Left lobe of liver (tissue), 2 donors: ENCODE results near the gene ODF4. TPM values are rescaled to one million over a fixed set of nuclear protein-coding genes. Genes with fewer than 3 reads are reported as not detected.

Source experiments
- ATAC-seq: fragments of 200-7000 bp; cut with Tn5 transposase; one replicate; pipeline ENCODE4 v1.9.1; 2020; ENCODE audit warnings: mild to moderate bottlenecking, moderate library complexity
- DNase-seq: peaks from one replicate; pipeline ENCODE4 v3.0.0-alpha.2; 2020; ENCODE audit warnings: low spot score
- total RNA-seq: library from RNA; stranded (reverse); gene quantifications from one replicate; pipeline ENCODE4 v1.2.1, GENCODE V29; 2021
- donor health status: DM: no; HTN: no; CAD: no; lungs with moderate emphysema.
- donor health status: DM: no; HTN: yes; CAD: no.

The ODF4 gene, protein sequence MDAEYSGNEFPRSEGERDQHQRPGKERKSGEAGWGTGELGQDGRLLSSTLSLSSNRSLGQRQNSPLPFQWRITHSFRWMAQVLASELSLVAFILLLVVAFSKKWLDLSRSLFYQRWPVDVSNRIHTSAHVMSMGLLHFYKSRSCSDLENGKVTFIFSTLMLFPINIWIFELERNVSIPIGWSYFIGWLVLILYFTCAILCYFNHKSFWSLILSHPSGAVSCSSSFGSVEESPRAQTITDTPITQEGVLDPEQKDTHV
- total RNA-seq: not detected

DNA sequence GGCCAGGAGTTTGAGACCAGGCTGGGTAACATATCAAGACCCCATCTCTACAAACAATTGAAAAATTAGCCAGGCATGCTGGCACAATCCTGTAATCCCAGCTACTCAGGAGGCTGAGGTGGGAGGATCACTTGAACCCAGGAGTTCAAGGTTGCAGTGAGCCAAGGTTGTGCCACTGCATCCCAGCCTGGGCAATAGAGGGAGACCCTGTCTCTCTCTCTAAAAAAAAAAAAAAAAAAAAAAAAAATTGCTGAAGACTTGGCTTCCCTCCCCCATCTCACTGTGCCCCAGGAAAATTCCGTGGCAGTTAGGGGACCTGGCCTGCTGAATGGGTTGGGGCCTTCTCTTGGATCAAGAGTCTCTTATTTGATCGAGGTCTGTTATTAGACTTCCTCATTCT, at the start of gene ODF4:
Gene ODF4 (plus strand): TSS at position 301 of the 400 bp plus-strand sequence. CDS start 212 bp downstream, outside the sequence.
- no peak for DNase-seq

DNA sequence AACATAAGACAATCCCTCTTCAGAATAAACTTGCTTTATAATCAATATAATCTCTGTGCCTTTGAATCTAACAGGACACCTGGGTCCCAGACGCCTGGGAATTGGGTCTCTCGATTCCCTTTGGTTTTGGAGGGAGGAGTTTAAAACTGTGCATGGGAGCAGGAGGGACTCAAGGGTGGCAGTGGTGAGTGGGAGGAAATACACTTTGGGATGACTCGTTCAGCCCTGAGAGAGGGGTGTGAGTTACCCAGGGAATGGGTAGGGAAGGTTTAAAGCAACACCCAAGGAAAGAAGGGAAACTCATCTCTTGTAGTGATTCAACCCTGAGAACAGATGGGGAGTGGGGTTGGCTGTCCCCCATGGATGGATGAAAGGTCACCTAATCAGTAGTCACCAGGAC, 49.6 kb upstream of the ODF4 start:
- DNase-seq (no peak), ATAC-seq (no peak)

More for the DNA sequence above, at the start of gene ODF4:
- ATAC-seq: no peak

DNA sequence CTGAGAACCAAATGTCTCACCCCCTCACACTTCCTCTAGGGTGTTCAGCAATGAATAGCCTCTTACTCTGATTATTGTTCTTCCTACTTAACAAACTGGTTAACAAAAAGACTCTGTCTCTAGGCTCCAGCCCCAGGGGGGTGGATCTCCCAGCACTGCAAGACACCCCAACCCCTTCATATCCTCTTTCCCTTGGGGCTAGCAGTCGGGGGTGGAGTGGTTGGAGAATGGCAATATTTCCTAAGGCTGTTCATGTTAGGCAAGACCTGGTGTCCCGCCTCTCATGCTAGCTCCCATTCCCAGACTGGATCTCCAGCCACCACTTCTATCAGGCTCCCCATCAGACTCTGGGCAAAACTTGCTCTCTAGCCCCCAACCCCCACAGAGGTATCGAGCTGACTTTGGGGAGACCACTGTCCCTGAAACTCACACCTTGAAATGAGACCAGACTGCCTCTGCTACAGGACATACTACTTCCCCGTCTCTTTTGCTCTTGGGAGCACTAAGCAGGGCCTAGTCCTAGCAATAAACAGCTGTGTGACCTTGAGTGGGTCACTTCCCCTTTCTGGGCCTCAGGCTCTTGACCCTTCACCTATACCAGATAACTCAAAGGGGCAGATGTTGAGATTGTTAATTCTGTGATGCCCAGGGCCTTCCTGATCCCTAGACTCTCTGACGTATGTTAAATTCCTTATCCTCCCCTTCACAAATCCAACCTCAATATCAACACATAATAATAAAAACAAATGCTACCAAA, 46.8 kb upstream of the ODF4 start:
- ATAC-seq (no peak), DNase-seq (no peak)

DNA sequence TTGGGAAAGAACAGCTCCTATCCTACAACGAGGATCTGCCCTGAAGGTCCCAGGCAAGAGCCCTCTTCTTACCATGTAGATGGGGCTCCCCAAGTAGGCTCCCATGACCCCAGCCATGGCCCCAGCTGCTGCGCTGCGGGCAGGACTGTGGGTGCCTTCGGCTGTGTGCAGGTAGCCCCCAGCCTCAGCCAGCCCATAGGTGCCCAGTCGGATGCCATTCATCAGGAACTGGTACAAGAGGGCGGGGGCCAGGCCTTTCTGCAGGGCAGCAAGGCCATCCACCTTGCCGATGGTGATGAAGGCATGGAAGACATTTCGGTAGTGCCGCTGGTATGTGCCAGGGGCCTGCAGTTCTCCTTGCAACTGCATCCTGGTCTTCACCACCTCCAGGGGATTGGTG, 45.3 kb upstream of the ODF4 start:
- ATAC-seq: no peak
- no peak for DNase-seq

DNA sequence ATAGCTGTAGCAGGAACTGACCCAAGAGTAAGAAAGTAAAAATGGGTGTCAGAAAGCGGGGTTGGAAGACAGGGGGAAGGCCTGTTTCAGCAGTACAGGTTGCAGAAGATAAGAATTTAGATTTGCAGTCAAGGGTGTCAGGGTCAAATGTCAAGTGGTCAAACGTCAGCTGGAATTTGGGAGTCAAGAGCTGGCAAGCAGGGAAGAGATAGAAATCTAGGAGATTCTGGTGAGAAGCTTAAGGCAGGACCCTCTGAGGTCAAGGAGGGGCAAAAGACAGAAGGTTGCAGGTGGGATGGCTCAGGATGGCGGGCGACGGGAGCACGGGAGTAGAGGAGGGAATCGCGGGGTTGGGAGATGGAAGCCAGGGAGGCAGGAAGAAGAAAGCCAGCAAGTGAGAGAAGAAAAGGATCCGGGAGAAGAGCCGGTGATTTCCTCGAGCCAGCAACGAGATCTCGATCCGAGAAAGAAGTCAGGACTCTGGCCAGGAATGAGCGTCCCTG, 44.8 kb upstream of the ODF4 start:
- no peak for DNase-seq
- peak; percentile 11 for ATAC-seq

DNA sequence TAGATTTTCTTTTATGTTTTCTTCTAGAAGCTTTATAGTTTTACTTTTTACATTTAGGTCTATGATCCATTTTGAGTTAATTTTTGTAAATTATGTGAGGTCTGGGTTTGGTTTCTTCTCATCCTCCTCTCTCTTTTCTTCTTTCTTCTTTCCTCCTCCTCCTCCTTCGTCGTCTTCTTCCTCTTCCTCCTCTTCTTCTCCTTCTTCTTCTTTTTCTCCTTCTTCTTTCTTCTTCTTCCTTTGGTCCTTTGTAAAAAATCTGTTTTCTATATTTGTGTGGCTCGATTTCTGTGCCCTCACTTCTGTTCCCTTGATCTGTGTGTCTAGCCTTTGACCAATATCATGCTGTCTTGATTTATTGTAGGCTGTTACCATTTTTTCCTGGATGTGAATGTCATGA, 39.4 kb upstream of the ODF4 start:
- ATAC-seq: no peak
- DNase-seq: no peak

DNA sequence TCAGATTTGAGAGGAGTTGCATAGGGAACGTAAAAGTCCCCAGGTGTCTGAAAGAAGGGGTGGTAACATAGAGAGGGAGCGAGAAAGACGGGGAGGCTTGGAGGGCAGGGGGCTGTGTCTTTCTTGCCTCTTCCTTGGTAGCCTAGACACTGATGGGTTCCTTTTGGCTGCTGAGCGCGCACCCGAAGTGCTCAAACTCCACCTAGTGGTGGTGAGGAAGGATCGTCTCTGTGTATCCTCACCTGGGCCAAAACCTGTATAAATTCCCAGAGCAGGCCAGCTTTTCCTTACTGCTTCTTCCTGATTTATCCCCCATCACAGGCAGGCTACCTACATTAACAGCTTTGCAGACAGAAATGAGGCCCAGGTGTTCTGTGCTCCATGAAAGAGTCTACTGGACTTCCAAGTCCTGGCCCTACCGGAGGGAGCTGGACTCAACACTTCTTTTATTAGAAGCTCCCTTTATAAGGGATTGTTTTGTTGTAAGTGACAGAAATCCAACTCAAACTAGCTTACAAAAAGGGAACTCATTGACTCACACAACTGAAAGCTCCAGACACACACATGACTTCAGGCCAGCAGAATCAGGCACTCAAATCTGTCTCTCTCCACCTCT, 38.9 kb upstream of the ODF4 start:
- DNase-seq (peak; percentile 66), ATAC-seq (peak; percentile 99)

DNA sequence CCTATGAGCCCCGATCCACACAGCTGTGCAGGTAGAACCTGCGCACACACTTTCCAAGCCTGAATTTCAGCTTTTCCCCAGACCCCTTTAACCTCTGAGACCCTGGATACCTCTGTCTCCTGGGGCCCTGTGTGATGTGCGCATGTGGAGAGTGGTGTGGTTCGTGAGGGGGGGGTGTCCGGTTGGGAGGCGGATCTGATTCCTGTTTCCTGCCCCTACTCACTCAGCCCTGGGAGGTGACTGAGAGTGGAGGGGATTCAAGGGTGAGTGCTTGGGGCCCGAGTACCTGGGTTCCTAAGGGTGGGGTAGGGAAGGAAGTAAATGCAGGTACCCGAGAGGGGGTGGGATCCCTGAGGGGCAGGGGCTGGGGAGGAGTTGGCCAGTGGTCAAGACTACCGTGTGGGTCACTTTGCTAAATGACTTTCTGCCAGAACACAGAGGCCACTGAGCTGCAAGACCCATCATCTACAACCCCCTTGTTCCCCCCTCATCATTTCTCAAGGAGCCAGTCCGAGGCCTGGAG, 29.0 kb upstream of the ODF4 start:
- DNase-seq (no peak), ATAC-seq (peak; percentile 47)

DNA sequence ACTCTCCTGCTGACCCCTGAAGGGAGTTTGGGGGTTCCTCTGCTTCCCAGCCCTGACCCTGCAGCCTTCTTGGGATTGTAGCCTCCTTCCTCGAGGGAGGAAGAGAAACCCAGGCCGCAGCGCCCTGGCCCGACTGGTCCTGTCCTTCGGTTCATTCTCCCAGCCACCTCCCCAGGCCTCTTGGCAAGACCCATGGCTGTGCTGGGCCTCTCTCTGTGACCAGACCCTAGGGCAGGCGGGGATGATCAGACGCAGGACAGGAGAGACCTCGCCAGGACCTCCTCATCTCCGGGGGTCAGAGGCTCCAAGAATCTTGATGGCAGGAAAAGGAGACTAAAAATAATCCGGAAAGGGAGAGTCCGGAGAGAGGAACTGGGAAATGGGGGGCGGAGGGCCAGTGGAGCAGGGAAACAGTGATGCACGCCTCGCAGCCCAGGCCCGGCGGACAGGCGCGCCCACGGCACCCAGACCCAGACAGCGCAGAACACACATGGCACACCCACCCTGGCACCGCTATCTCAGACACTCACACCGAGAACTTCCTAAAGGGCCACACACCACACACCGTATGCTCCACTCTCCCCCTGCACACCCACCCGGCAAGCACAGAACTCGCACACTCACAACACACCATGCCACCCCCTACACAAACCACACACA, 28.4 kb upstream of the ODF4 start:
- DNase-seq (no peak), ATAC-seq (peak; percentile 34)

DNA sequence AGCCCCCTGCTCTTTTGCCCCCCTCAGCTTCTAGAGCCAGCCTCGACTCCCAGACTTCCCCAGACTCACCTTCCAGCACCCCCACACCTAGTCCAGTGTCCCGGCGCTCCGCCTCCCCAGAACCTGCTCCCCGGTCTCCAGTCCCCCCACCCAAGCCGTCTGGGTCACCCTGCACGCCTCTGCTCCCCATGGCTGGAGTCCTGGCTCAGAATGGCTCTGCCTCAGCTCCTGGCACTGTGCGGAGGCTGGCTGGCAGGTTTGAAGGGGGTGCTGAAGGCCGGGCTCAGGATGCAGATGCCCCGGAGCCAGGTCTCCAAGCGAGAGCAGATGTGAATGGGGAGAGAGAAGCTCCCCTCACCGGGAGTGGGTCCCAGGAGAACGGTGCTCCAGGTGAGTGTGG, 27.4 kb upstream of the ODF4 start:
- DNase-seq: no peak

DNA sequence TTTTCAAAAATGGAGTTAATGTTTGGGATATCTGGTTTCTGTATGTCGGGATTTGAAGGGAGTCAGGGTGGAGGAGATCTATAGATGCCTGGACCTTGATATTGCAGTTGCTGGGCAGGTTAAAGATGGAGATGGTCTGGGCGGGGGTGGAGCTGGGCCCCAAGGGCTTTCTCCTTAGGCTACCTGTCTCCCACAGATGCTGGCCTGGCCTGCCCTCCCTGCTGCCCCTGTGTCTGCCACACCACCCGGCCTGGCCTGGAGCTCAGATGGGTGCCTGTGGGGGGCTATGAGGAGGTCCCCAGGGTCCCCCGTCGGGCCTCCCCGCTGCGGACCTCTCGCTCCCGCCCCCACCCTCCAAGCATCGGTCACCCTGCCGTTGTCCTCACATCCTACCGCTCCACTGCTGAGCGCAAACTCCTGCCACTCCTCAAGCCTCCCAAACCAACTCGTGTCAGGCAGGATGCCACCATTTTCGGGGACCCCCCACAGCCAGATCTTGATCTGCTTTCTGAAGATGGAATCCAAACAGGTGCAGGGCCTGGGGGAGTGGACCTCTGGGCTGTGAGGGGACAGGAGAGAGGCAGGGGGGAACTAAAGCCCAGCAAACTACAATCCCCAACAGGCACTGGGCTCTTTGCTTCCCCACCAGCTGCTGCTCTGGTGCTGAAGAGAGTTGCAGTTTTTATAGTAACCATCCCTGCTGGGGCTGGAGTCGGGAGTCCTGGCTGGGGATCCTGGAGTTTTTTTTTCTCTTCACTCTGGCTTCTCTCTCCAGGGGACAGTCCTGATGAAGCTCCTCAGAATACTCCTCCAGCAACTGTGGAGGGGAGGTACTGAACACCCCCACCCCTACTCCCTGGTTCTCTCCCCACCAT, 26.7 kb upstream of the ODF4 start:
- DNase-seq (no peak), ATAC-seq (no peak)

More for the DNA sequence above, 27.4 kb upstream of the ODF4 start:
- no peak for ATAC-seq

DNA sequence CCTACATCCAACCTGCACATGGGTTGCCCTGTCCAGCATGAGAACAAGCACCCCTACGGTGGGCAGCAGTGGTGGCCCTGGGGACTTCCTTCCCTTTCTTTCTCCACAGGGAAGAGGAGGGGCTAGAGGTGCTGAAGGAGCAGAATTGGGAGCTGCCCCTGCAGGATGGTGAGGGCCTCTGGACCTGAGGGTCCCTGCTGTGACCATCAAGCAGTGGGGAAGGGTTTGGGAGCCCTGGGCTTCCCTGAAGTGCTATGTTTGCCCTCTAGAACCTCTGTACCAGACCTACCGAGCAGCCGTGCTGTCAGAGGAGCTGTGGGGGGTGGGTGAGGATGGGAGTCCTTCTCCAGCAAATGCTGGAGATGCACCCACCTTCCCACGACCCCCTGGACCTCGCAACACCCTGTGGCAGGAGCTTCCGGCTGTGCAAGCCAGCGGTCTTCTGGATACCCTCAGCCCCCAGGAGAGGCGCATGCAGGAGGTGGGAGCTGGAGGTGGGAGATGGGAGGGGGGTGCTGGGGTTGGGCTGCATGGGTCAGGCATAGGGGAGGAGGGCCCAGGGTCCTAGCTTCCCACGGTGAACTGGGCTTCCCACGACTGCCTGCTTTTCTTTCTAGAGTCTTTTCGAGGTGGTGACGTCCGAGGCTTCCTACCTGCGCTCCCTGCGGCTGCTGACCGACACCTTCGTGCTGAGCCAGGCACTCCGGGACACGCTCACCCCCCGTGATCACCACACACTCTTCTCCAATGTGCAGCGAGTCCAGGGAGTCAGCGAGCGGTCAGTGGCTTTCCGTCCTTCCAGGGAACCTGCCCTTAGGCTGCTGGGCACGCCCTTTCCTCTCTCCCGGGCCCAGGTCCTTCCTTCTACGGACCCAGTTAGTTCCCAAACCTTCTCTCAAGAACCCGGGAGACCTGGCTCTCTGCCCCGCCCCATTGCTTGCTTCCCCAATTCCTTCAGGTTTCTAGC, 24.6 kb upstream of the ODF4 start:
- DNase-seq: no peak

DNA sequence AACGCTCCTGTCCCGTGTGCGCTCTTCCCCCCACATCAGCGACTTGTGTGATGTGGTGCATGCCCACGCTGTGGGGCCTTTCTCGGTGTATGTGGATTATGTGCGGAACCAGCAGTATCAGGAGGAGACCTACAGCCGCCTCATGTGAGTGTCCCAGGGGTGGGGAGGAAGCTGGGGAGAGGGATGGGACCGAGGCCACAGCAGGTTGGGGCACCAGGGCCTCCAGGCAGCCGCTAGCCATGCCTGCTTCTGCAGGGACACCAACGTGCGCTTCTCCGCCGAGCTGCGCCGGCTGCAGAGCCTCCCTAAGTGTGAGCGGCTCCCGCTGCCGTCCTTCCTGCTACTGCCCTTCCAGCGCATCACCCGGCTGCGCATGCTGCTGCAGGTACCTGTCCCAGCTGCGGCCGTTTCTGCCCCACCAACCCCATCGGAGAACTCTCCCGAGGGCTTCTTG, 23.8 kb upstream of the ODF4 start:
- ATAC-seq (no peak), DNase-seq (no peak)

More for the DNA sequence above, 24.6 kb upstream of the ODF4 start:
- ATAC-seq: peak; percentile 45

DNA sequence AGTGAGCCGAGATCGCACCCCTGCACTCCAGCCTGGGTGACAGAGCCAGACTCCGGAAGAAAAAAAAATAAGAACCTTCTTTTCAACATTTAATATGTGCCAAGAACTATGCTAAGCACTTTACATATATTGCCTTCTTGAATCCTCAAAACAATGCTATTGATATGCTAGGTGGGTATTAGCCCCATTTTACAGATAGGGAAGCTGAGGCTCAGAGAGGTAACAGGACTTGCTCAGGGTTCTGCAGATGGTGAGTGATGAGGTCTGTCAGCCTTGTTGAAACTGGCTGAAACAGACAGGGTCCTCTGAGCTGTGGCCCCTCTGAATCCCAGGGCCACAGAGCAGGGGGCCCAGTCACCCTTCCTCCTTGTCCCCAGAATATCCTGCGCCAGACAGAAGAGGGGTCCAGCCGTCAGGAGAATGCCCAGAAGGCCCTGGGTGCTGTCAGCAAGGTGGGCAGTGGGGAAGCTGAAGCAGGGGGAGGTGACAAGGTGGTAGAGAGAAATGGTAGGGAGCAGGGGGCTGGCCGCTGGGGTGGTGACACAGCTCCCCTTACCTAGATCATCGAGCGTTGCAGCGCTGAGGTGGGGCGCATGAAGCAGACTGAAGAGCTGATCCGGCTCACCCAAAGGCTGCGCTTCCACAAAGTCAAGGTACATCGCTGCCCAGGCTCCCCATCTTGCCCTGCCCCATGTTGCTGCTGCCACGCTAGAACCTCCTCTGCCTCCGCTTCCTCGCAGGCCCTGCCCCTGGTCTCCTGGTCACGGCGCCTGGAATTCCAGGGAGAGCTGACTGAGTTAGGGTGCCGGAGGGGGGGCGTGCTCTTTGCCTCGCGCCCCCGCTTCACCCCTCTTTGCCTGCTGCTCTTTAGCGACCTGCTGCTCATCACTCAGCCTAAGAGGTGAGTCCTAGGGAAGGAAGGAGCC, 21.4 kb upstream of the ODF4 start:
- DNase-seq: no peak
- no peak for ATAC-seq

DNA sequence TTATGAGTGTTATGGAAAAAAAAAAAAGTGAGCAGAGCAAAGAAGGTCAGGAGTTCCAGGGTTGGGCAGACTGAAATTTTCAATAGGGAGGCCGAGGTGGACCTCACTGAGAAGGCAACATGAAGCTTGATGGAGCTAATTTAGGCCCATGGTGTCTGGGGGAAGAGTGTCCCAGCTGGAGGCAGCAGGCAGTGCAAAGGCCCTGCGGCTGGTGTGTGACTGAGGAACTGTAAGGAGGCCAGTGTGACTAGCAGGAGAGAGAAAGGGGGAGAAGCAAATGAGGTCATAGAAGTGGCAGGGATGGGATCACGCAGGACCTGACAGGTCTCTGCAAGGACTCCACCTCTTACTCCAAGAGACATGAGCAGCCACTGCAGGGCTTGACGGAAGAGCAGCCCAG, 19.4 kb upstream of the ODF4 start:
- DNase-seq: no peak
- no peak for ATAC-seq

DNA sequence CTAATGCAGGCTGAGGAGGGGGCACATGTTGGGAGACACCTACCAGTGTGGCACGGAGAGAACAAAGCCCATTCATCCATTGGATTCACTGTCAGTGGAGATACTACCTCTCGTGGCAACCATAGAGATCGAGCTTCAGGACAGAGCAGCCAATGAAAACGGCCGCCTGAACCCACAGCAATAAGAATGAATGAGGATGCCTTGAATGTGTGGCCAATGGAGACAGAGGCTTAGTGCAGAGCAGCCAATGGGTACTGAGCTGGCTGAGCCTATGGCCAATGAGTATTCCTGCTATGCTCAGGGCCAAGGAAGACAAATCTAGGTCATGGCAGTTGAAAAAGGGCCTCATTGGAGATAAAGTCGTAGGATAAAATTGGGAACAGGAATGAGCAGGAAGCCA, 18.6 kb upstream of the ODF4 start:
- DNase-seq: no peak
- ATAC-seq: no peak

DNA sequence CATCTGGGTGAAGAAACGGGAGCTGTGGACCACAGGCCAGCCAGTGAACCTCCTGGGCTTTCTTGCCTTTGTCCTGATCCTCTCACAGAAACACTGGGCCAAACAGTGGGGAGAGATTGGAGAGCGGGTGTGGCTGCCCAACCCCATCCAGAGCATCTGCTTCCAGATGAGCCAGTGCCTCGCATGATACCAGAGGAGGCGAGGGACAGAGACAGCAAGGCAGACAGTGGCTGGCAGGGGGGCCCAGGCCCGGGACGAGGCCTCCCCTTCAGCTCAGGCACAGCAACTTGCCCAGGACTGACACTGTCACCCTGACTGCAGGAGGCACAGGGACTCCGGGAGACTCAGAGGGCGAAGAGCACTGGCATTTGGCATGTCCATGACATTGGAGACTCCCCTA, 17.6 kb upstream of the ODF4 start:
- ATAC-seq (no peak), DNase-seq (no peak)

DNA sequence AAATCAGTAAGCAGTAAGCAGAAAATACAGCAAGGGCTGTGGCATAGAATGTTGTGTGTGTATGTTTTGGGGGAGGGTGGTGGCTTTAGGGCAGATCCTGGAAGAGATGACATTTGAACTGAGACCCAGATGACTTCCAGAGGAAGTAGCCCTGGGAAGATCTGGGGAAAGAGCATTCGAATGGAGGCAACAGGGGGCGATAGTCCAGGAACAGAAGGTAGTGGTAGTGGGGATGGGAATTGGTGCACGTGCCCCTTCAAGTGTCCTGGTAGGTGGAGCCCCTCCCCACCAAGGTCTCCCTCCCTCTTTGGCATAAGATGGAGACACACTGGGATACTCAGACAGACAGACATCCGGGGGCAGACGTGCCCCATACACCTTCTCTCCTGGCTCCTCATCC, 15.5 kb upstream of the ODF4 start:
- DNase-seq (no peak), ATAC-seq (no peak)
